ENCODE results near the gene PRKCD.

- no peak for TF ChIP-seq CTCF (IDR thresholded peaks at IDR 0.05)
- TF ChIP-seq EZH2 (IDR thresholded peaks at IDR 0.05; ENCODE audit: borderline replicate concordance, insufficient read depth, low read depth, low read length, poor library complexity, severe bottlenecking): no peak
Observed at GRCh38 chr3:53192608-53193007, 31.6 kb downstream of the PRKCD start.
